GM12874 (cell line): ENCODE measurements around the gene TJP1.

Experiments used
- CTCF ChIP-seq: IDR thresholded peaks from 2 replicates; pipeline ENCODE4 v1.5.1; 2011; ENCODE audit warnings: low read depth, mild to moderate bottlenecking, control low read depth, low read length, moderate library complexity; ENCODE audit not compliant: insufficient read depth

The TJP1 gene

GRCh38 chr15:29765898-29766527 is 56.3 kb downstream of the TJP1 start:
- TF ChIP-seq CTCF, result no peak

- no peak for TF ChIP-seq CTCF
Measured at GRCh38 chr15:29765234-29765841, 56.9 kb downstream of the TJP1 start.

GRCh38 chr15:29759596-29759995 is 62.7 kb downstream of the TJP1 start:
- TF ChIP-seq CTCF, result no peak

GRCh38 chr15:29756358-29757267 is 65.7 kb downstream of the TJP1 start:
- no peak for TF ChIP-seq CTCF

- no peak for TF ChIP-seq CTCF
Measured at GRCh38 chr15:29753506-29753905, 68.8 kb downstream of the TJP1 start.

GRCh38 chr15:29750754-29751153 is 71.5 kb downstream of the TJP1 start:
- TF ChIP-seq CTCF, result no peak

- no peak for TF ChIP-seq CTCF
Measured at GRCh38 chr15:29749365-29750086, 72.7 kb downstream of the TJP1 start.
